HuH-7 (cell line): ENCODE results near the gene GPC6.

Experiments
- DNase-seq: peaks from one replicate; pipeline ENCODE4 v3.0.0; 2011; ENCODE audit warnings: low spot score

Gene GPC6

DNA sequence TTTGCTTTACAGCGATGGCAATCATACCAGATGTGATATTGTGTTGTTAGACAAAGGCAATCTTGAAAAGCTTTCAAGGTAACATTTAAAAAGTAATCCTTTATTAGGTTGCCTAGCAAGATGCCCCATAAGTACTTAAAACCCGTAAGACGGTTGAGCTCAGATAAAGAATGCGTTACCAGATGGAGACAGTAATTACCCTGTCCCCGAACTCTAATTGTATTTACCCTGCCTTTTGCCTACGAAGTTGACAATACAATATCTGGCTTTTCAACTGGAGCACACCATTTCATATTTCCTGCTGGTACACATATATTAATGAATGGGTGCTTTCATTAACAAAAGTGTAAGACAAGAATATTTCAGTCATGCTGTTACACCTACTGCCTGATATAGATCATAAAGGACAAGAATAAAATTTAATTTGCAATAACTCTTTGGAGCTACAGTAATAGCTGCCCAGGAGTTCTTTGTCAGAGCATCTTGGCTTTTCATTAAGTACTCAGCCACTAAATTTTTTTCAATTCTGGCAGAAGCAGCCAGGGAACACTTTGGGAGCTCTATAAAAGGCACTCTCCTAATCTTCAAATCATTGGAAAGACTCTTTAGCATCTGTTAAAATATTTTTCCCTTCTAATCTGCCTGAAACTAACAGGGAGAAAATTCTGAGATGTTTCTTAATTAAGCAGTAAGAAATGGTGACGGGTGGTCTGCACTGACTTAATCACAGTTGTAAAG lies 1189.1 kb downstream of the GPC6 start:
- no peak for DNase-seq

DNA sequence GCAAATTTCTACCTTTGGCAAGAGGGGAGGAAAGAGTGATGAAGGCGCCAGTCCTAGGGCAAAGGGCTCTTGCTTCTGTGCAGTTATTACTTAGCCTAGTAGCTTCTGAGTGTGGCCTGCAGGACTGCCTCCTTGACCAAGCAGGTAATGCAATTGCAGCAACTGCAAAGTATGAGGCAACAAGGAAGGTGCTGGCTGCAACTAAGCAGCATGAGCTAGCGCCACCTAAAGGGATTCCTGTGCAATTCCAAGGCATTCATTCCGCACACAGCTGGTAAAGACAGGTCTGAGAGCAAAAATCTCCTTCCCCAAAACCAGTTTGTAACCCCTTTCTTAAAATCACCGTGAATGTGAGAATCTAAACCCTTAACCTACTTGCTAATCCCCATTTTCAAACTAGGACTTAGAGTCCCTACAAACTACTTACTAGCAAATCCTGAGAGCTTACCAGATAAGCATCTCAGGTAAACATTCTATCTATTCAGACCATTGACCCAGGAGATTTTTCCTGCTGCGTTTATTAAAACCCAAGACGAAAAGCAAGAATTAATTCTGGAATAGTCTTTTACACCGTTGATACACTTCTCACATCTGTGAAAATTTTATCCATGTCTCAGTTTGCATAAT lies 1190.0 kb downstream of the GPC6 start:
- DNase-seq, result peak; percentile 22

DNA sequence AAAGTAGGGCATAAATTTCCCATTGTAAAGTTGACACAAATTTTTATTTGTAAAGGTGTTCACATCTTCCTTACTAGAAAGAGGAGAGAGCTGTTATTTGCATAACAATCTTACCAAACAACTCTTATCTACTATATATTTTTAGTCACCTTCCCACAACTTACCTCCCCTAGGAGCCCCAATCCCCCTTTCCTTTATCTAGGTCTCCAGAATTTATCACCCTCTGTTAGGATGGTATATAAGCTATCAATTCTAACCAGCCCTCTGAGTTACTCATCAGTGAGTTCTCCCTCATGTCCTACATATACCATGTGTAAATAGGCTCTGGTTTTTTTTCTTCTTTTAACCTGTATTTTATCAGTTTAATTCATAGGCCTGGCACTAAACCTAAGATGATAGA lies 1190.7 kb downstream of the GPC6 start:
- DNase-seq, result no peak

DNA sequence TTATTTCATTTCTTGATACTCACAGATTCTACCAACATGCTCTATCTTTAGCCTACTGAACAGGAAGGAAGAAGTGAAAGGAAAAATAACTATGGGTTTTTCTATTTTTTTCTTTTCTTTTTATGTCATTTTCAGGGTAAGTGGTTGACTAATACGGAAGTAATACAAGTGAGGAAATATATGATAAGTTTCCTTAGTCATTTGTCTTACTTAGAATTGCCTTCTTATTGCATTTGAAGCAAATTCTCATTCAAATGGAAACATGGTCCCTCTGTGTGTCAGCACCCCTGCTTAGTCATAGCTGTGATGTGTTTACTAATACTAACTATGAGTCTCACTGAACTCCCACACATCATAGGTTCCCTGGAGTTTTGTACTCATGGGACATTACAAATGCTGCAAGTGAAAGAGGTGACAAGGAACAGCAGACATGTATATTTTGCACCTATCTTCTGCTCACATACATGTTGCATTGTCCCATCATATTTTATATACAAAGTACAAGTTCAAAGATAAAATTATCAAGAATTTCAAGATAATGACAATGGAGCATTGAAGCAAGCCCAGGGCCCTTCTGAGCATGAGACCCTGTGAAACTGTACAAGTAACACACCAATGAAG lies 1192.8 kb downstream of the GPC6 start:
- no peak for DNase-seq

DNA sequence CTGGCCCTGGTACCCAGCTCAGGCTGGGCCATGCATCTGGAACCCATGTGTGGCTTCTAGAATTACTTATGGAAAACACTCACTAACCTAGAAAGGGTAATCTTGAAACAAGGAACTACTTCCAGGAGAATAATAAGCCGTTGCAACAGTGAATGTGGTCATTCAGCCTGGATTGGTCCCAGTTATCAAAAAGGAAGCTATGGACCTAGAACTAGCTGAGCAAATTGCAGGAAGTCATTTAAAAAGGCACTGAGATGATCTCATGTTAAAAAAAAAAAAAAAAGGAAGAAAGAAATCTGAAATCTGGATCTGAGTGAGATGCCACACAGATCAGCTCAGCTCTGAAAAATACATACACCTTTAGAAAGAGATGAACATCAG lies 1193.3 kb downstream of the GPC6 start:
- no peak for DNase-seq

DNA sequence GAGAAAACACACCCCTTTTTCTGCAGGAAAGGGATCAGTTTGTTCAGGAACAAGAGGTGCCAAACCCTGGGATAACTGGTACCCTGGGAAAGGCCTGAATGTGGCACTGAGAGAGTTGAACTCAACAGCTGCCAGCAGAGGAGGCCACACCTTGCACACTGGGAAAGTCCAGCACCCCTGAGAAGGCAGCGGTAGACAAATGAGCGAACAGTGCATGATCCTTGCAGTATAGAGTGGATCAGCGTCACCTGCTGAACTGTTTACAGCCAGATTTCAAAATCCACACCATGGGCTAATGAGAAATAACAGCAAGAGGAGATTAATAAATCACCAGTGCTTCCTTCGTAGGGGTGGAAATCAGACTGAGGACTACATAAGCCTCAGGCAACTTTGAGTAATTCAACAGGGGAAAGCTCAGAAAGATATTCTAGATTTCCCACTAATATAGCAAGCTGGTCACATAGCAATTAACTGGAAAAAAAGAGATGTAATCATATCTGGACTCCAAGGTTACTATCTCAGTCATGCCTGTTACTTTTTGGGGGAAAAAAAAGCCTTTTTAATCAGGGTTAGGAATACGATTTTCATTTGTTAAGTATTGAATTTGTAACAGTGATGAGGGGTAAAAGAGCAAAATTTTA lies 1200.8 kb downstream of the GPC6 start:
- DNase-seq, result no peak

DNA sequence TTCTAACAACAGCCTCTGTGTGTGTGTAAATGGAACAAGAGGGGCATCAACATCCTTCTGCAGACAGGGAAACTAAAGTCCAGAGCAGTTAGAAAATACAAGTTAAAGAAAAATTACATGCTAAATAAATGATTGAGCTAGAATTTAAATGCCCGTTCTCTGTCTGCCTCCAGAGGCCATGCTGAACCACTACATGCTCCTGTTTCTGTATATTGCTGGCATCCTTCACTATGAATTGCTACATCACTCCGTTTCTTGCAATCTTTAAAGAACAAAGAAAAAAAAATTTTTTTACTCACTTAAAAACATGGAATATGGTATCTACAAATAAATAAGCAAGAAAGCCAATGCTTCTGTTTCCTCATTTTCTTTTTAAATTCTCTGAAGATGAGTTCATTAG lies 1205.0 kb downstream of the GPC6 start:
- DNase-seq, result no peak

DNA sequence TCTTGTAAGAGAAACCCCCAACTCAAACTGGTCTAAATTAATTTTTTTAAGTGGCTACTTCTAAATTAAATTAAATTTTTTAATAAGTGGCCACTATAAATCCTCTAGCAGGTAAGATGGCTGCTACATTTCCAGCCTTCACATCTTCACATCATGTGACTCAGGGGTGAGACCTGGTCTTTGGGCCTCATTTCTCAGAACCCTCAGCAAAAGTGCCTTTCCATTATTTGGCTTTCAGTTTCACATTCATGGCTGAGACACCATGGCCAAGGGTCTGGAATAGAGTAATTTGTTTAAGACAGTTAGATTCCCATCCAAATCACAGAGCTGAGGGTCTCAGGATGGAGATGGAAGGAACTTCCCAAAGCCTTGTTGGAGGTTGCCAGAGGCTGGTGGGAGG lies 1205.4 kb downstream of the GPC6 start:
- no peak for DNase-seq

DNA sequence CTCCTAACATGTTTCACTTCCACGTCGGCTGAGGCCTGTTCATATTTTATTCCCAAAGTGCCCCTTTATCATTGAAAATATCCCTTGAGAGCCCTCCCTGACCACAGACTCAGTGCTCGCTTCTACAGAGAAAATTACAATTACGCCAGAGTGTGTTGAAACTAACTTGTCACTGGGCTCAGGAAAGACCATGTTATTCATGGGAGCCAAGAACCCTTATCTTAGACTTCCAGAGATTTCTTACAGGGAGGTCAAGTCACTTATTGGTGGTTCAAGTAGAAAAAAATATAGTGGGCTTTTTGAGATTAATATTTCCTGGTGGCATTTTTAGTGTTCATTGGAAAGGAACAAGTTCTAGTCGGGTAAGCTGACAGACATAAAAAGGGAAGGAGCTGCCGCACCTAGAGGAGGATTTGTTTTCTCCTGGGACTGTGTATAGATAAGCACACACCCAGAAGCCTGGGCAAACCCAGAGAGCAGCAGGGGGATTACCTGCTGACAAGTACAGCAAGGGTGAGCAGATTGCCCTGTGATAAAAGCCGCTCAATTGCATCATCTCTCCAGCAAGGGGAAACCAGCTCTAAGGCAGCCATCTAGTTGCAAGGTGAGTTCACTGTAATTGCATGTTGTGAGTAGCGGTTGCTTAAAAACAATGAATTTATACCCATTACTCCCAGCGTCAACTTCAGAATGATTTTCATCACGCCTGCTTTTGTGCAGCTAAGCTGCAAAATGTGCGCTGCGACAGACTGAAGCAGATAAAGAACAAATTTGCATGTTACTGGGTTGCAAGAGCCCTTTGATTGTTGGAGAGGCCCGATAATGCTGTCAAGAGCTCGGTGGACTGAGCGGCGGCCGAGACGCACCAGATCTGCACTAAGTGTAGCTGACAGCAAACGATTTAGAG lies 1206.7 kb downstream of the GPC6 start:
- peak; percentile 34 for DNase-seq

DNA sequence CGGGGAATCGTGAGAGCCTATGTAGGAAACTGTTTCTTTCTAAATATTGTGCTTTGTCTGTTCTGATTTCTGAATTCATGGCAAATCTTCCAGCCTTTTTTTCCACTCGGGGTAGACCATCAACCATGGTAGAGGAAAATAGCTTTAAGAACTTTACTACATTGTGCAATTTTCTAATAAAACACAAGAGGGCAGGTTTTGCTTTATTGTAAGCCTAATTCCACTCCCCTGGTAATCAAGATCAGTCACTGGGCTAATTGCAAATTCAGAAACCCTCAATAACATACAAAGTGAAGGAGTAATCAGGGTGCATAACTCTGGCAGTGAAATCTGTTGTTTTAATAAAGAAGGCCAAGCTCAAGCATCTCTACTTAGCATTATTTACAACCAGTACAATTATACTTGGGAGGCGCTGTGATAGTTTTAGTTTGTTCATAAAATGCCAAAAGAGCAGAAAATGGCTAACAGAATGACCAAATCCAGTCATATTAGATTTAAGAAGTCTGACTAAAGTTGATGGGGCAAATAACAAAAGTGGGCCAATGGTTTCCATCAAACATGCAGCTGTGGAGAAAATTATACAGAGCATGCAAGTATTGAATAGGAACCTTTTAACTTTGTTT lies 1209.1 kb downstream of the GPC6 start:
- DNase-seq, result peak; percentile 15

DNA sequence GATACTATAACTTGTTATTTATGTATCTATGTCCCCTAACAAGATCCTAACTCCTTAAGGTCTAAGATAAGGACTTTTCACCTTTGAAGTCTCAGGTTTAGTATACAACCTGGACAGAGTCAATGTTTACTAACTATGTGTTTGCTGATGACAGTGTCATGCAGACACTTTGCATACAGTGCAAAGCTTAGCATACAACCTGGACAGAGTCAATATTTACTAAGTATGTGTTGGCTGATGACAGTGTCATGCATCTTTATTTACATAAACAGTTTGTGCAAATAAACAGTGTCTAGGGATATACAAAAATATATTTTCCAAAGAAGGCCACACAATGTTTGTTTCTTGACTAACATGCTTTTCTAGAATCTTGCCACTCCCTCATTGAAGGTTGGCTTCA lies 1218.2 kb downstream of the GPC6 start:
- DNase-seq, result no peak

DNA sequence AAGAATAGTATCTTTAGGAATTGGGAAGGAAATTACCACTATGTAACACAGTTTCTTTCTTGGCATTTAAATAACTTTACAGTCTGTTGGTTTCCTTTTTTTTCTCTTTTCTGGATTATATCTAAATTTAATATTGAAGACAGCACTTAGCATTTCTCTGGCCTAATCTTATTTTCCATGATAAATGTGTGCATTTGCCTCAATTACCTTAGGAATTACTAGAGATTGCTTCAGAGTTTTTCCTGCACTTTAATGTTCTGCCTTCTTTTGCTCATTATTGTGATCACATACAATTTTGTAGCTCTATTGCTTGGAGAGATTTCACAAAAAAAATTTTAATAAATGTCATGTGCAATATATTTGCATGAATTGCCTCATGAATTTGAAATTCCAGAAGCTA lies 1227.7 kb downstream of the GPC6 start:
- DNase-seq, result no peak

DNA sequence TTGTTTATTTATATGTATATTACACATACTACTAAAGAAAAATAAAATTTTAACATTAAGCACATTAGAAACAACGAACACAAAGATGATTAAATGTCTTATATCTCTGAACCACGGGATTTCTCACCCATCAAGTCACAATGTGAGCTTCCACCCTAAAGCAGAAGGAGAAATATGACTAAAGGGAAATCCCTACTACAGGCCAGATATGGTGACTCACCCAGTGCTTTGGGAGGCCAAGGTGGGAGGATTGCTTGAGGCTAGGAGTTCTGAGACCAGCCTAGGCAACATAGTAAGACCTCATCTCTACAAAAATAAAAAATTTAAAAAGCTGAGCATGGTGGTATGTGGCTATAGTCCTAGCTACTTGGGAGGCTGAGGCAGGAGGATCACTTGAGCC lies 1228.3 kb downstream of the GPC6 start:
- no peak for DNase-seq

DNA sequence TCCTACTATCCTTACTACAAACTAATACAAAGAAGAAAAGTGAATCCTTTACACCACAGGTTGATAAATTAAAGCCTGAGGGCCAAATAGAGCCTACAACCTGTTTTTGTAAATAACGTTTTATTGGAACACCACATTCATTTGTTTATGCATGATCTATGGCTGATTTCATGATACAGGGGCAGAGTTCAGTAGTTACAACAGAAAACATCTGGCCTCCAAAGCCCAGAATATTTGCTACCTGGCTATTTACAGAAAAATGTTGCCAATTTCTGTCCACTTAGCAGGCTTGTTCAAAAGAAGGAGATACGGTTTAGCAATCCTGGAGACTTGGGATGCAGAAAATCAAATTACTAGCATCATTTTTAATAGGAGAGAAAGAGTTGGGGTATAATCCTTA lies 1228.8 kb downstream of the GPC6 start:
- no peak for DNase-seq
